IMR-90 (cell line): ENCODE results near the gene SH3BP4. TPM values are rescaled to one million over a fixed set of nuclear protein-coding genes. Genes with fewer than 3 reads are reported as not detected.

Experiments
- ATAC-seq: fragments of 200-7000 bp; cut with Tn5 transposase; 2 replicates; pipeline ENCODE4 v1.9.1; 2020; ENCODE audit warnings: low read depth, mild to moderate bottlenecking, moderate library complexity
- BruUV-seq: library from RNA; stranded (reverse); fragments of 400-500 nt; replicated peaks from 2 replicates; lab custom pipeline; 2021; lab: Mats Ljungman, UMichigan
- CTCF ChIA-PET: fragments of 300-600 bp; formaldehyde crosslinking; extraction: SDS; loops from one replicate; lab custom pipeline; 2021; ENCODE audit warnings: antibody characterized with exemption; lab: Yijun Ruan, JAX
- POLR2A ChIA-PET: fragments of 300-600 bp; sonication (Branson Sonifier 250); formaldehyde crosslinking; loops from one replicate; lab custom pipeline; 2022; ENCODE audit warnings: antibody characterized with exemption; ENCODE audit not compliant: unreplicated experiment; lab: Charles Lee
- DNase-seq: peaks from one replicate; pipeline ENCODE4 v3.0.0; 2013
- H2AFZ ChIP-seq: replicated peaks from 2 replicates; pipeline ENCODE3; 2013; ENCODE audit warnings: low read length, mild to moderate bottlenecking; ENCODE audit not compliant: poor library complexity
- H2AK5ac ChIP-seq: 2 replicates; pipeline ENCODE4 v1.6.1; 2013; ENCODE audit warnings: low read depth, low read length, inconsistent platforms
- H2AK9ac ChIP-seq: replicated peaks from 2 replicates; pipeline ENCODE3; 2013; ENCODE audit warnings: mild to moderate bottlenecking, low read depth, low read length, moderate library complexity; ENCODE audit not compliant: poor library complexity
- H2BK120ac ChIP-seq: 2 replicates; pipeline ENCODE4 v1.6.1; 2013; ENCODE audit warnings: low read depth, low read length, inconsistent platforms
- H2BK15ac ChIP-seq: 3 replicates; pipeline ENCODE4 v1.6.1; 2013; ENCODE audit warnings: low read depth, low read length, inconsistent platforms
- H2BK20ac ChIP-seq: 2 replicates; pipeline ENCODE4 v1.6.1; 2013; ENCODE audit warnings: low read depth, mild to moderate bottlenecking, inconsistent platforms, low read length, moderate library complexity
- H2BK5ac ChIP-seq: 2 replicates; pipeline ENCODE4 v1.6.1; 2013; ENCODE audit warnings: mild to moderate bottlenecking, low read depth, low read length, inconsistent platforms; ENCODE audit not compliant: poor library complexity, severe bottlenecking
- H3K14ac ChIP-seq: replicated peaks from 2 replicates; pipeline ENCODE4 v1.6.1; 2013; ENCODE audit warnings: low read depth, low read length, inconsistent platforms
- H3K18ac ChIP-seq: 2 replicates; pipeline ENCODE4 v1.6.1; 2013; ENCODE audit warnings: low read depth, low read length, control low read depth
- H3K23ac ChIP-seq: 2 replicates; pipeline ENCODE4 v1.6.1; 2013; ENCODE audit warnings: low read depth, low read length, inconsistent platforms
- H3K27ac ChIP-seq: 2 replicates; pipeline ENCODE4 v1.5.1; 2013; ENCODE audit warnings: mild to moderate bottlenecking, control low read depth, low read length; ENCODE audit not compliant: insufficient read depth
- H3K27me3 ChIP-seq: 2 replicates; pipeline ENCODE4 v1.6.1; 2013; ENCODE audit warnings: low read length; ENCODE audit not compliant: control insufficient read depth, insufficient read depth
- H3K36me3 ChIP-seq: 2 replicates; pipeline ENCODE4 v1.6.1; 2013; ENCODE audit warnings: low read length, mixed read lengths; ENCODE audit not compliant: control insufficient read depth, insufficient read depth
- H3K4ac ChIP-seq: 2 replicates; pipeline ENCODE4 v1.6.1; 2013; ENCODE audit warnings: low read depth, low read length, inconsistent platforms
- H3K4me1 ChIP-seq: 2 replicates; pipeline ENCODE4 v1.6.1; 2013; ENCODE audit warnings: low read length, mixed read lengths; ENCODE audit not compliant: control insufficient read depth, insufficient read depth
- H3K4me2 ChIP-seq: 2 replicates; pipeline ENCODE4 v1.6.1; 2013; ENCODE audit warnings: low read depth, mild to moderate bottlenecking, control low read depth, low read length, moderate library complexity
- H3K4me3 ChIP-seq: 2 replicates; pipeline ENCODE4 v1.5.1; 2013; ENCODE audit warnings: low read depth, mild to moderate bottlenecking, control low read depth, low read length, moderate library complexity; ENCODE audit not compliant: insufficient read depth
- H3K56ac ChIP-seq: 2 replicates; pipeline ENCODE4 v1.6.1; 2013; ENCODE audit warnings: low read length, inconsistent platforms; ENCODE audit not compliant: insufficient read depth; ENCODE audit errors: extremely low read depth
- H3K79me1 ChIP-seq, 2 experiments: 2 replicates each; pipeline ENCODE4 v1.6.1; 2013; ENCODE audit warnings: low read length in 2 of 2, inconsistent platforms in 1 of 2, low read depth in 1 of 2
- H3K9ac ChIP-seq: 2 replicates; pipeline ENCODE4 v1.6.1; 2013; ENCODE audit warnings: low read depth, low read length, control low read depth
- H3K9me1 ChIP-seq: 2 replicates; pipeline ENCODE4 v1.6.1; 2013; ENCODE audit warnings: low read length, inconsistent platforms; ENCODE audit not compliant: insufficient read depth
- H3K9me3 ChIP-seq: 2 replicates; pipeline ENCODE4 v1.6.1; 2013; ENCODE audit warnings: low read length; ENCODE audit not compliant: control insufficient read depth, insufficient read depth
- H4K20me1 ChIP-seq: 2 replicates; pipeline ENCODE4 v1.6.1; 2013; ENCODE audit warnings: low read length, inconsistent platforms; ENCODE audit not compliant: insufficient read depth
- H4K5ac ChIP-seq: 2 replicates; pipeline ENCODE4 v1.6.1; 2013; ENCODE audit warnings: mild to moderate bottlenecking, low read depth, low read length, control low read depth
- H4K8ac ChIP-seq, 2 experiments: 2 replicates each; pipeline ENCODE4 v1.6.1; 2013; ENCODE audit warnings: low read depth in 2 of 2, low read length in 2 of 2, control low read depth in 1 of 2, inconsistent platforms in 1 of 2
- H4K91ac ChIP-seq: 2 replicates; pipeline ENCODE4 v1.6.1; 2013; ENCODE audit warnings: low read depth, low read length, inconsistent platforms; ENCODE audit not compliant: insufficient read depth
- BHLHE40 ChIP-seq: fragments of 150-350 bp; IDR thresholded peaks from 2 replicates; pipeline ENCODE4 v1.6.1; 2016; ENCODE audit warnings: mild to moderate bottlenecking, low read depth, low read length
- CEBPB ChIP-seq: IDR thresholded peaks from 2 replicates; pipeline ENCODE4 v1.6.1; 2012; ENCODE audit warnings: low read depth, low read length, improper control_type of control experiment
- CHD1 ChIP-seq: IDR thresholded peaks from 2 replicates; pipeline ENCODE4 v1.6.1; 2012; ENCODE audit warnings: low read depth, low read length, improper control_type of control experiment
- CTCF ChIP-seq: conservative IDR thresholded peaks from 2 replicates; pipeline ENCODE4 v1.5.1; 2012; ENCODE audit warnings: mild to moderate bottlenecking, low read depth, low read length, improper control_type of control experiment
- ELK1 ChIP-seq: fragments of 150-350 bp; IDR thresholded peaks from 2 replicates; pipeline ENCODE4 v1.6.1; 2016; ENCODE audit warnings: low read depth, mild to moderate bottlenecking, low read length, moderate library complexity, borderline replicate concordance
- FOS ChIP-seq: fragments of 150-350 bp; IDR thresholded peaks from 2 replicates; pipeline ENCODE4 v1.6.1; 2016; ENCODE audit warnings: low read depth, low read length
- MAFK ChIP-seq: IDR thresholded peaks from 2 replicates; pipeline ENCODE4 v1.6.1; 2012; ENCODE audit warnings: low read depth, low read length, improper control_type of control experiment
- MAZ ChIP-seq: IDR thresholded peaks from 2 replicates; pipeline ENCODE4 v1.6.1; 2012; ENCODE audit warnings: low read depth, mild to moderate bottlenecking, low read length, improper control_type of control experiment, moderate library complexity, borderline replicate concordance
- MXI1 ChIP-seq: IDR thresholded peaks from 2 replicates; pipeline ENCODE4 v1.6.1; 2012; ENCODE audit warnings: low read depth, mild to moderate bottlenecking, low read length, moderate library complexity, borderline replicate concordance
- NFE2L2 ChIP-seq: fragments of 150-350 bp; IDR thresholded peaks from 2 replicates; pipeline ENCODE4 v1.6.1; 2016; ENCODE audit warnings: low read depth, mild to moderate bottlenecking, low read length
- POLR2A ChIP-seq: IDR thresholded peaks from 2 replicates; pipeline ENCODE4 v1.6.1; 2012; ENCODE audit warnings: mild to moderate bottlenecking, low read depth, low read length
- RAD21 ChIP-seq: IDR thresholded peaks from 2 replicates; pipeline ENCODE4 v1.6.1; 2012; ENCODE audit warnings: low read length, improper control_type of control experiment
- RCOR1 ChIP-seq: IDR thresholded peaks from 2 replicates; pipeline ENCODE4 v1.6.1; 2012; ENCODE audit warnings: mild to moderate bottlenecking, low read length, improper control_type of control experiment; ENCODE audit not compliant: insufficient replicate concordance
- RFX5 ChIP-seq: IDR thresholded peaks from 2 replicates; pipeline ENCODE4 v1.8.0; 2012; ENCODE audit warnings: low read depth, mild to moderate bottlenecking, low read length, moderate library complexity
- SMC3 ChIP-seq: fragments of 150-350 bp; IDR thresholded peaks from 2 replicates; pipeline ENCODE4 v1.6.1; 2016; ENCODE audit warnings: low read depth, mild to moderate bottlenecking, antibody characterized with exemption, low read length, moderate library complexity
- USF2 ChIP-seq: fragments of 150-350 bp; IDR thresholded peaks from 2 replicates; pipeline ENCODE4 v1.6.1; 2017; ENCODE audit warnings: mild to moderate bottlenecking, antibody characterized with exemption, low read length, low read depth
- WGBS, 2 experiments: methylation state at CpG; one replicate each; pipeline versions ENCODE4 v1.1.5 to v1.1.7; 2013; ENCODE audit warnings: missing lambda C conversion rate in 2 of 2; ENCODE audit not compliant: insufficient read length in 1 of 2; ENCODE audit errors: extremely low coverage in 2 of 2; 5-methylcytosine and 5-hydroxymethylcytosine counted together
- dilution Hi-C: fragments of 300-500 bp; cut with HindIII; formaldehyde crosslinking; loops from one replicate; pipeline ENCODE4 v1.14.3; 2018; ENCODE audit warnings: low sequenced_read_pairs; ENCODE audit not compliant: unreplicated experiment
- in situ Hi-C: fragments of 300-500 bp; cut with MboI; formaldehyde crosslinking; loops from 3 replicates; pipeline ENCODE4 v1.14.3; 2019; ENCODE audit warnings: low sequenced_read_pairs, inconsistent platforms, mixed read lengths
- intact Hi-C: fragments of 100-400 bp; cut with micrococcal nuclease; formaldehyde crosslinking; loops from 2 replicates; pipeline ENCODE4 v1.10.0; 2022
- polyA plus RNA-seq, 3 experiments: library from polyadenylated mRNA; depleted of rRNA; stranded (reverse); fragments of >200 nt; gene quantifications; 2 replicates each; pipeline ENCODE4 v1.2.3, GENCODE V29; 2012; ENCODE audit warnings: low replicate concordance in 1 of 3
- total RNA-seq: library from RNA; depleted of rRNA; stranded (reverse); fragments of >200 nt; gene quantifications from 2 replicates; pipeline ENCODE4 v1.2.3, GENCODE V29; 2012

Gene SH3BP4
- total and polyA plus RNA-seq, 2 of the 4 experiments (the other 2 are of a cell fraction), result 104 to 122 TPM

- no TSS peak for BruUV-seq
- H3K36me3 ChIP-seq, result no peaks in the 10 kb centered on the region
- no peak overlapping the region for H4K91ac ChIP-seq
- H3K79me1 ChIP-seq, result no peaks in the 10 kb centered on the region
- no peaks in the 10 kb centered on the region for H3K9me1 ChIP-seq
- WGBS, 2 experiments, result 27% methylated on average over 2 of the region's 5 CpGs; no CpG with 5 or more reads in 1 of the 2 experiments
- 0 out of 2 replicates have a peak, but pooled peaks cover 3% of the 10 kb centered on the region for H4K20me1 ChIP-seq
- H3K14ac ChIP-seq, result peak overlapping the region; percentile 82; the same call in 1 of the 2 replicates
- no peak for TF ChIP-seq RCOR1
- no peak for TF ChIP-seq MAFK
- no peak for TF ChIP-seq RAD21
- no peak for TF ChIP-seq RFX5
- no peak for TF ChIP-seq ELK1
- TF ChIP-seq NFE2L2, result no peak
- TF ChIP-seq FOS, result no peak
- TF ChIP-seq POLR2A, result no peak
- TF ChIP-seq MAZ, result no peak
- TF ChIP-seq BHLHE40, result no peak
- TF ChIP-seq CTCF, result no peak
- TF ChIP-seq CHD1, result no peak
- no peak for TF ChIP-seq CEBPB
- TF ChIP-seq SMC3, result no peak
- no peak for TF ChIP-seq USF2
- no peak for TF ChIP-seq MXI1
- H4K8ac ChIP-seq, result no peak overlapping the region
- peaks cover 6% of the 10 kb centered on the region; the same call in 1 of the 2 replicates for H3K4me1 ChIP-seq
- H3K27me3 ChIP-seq, result no peaks in the 10 kb centered on the region
- no peak overlapping the region for H4K5ac ChIP-seq
- in situ Hi-C loops, result no loop called here
- DNase-seq, result peak; percentile 69
- H3K23ac ChIP-seq, result peak overlapping the region; percentile 62; the same call in 1 of the 2 replicates
- H2AFZ ChIP-seq, result peak overlapping the region; percentile 52
- H2AK5ac ChIP-seq, result peak overlapping the region; percentile 54; the same call in 1 of the 2 replicates
- H2BK120ac ChIP-seq, result 0 out of 2 replicates have a peak overlapping the region, but pooled peaks have one; percentile 14
- CTCF ChIA-PET, result interaction anchor here (1.1 kb wide), 1 partner anchor 32 kb away, joined by 3 read pairs; no protein-coding TSS in a partner anchor
- dilution Hi-C loops, result no loop called here
- H3K27ac ChIP-seq, result no peak overlapping the region
- POLR2A ChIA-PET, result no interaction called here
- H2BK5ac ChIP-seq, result no peak overlapping the region
- peak overlapping the region; percentile 32; the same call in 1 of the 2 replicates for H3K4ac ChIP-seq
- H3K18ac ChIP-seq, result no peak overlapping the region
- peak overlapping the region; percentile 45; the same call in 1 of the 3 replicates for H2BK15ac ChIP-seq
- H3K56ac ChIP-seq, result no peak overlapping the region
- no peaks in the 10 kb centered on the region for H3K9me3 ChIP-seq
- peak; percentile 79 for ATAC-seq
- H3K4me2 ChIP-seq, result peak overlapping the region; percentile 31
- intact Hi-C loops, result no loop called here
- H2BK20ac ChIP-seq, result no peak overlapping the region; the same call in 1 of the 2 replicates
- no peak overlapping the region for H3K9ac ChIP-seq
- H3K4me3 ChIP-seq, result no peak overlapping the region
- no peak overlapping the region for H2AK9ac ChIP-seq
Observed at GRCh38 chr2:234913208-234913626, 38.6 kb upstream of the SH3BP4 start.
